ENCODE results near the gene ITPR1.

GRCh38 chr3:4772858-4773257 is 279.7 kb downstream of the ITPR1 start:
- no peak for TF ChIP-seq CTCF (IDR thresholded peaks at IDR 0.05)
- TF ChIP-seq GABPA (IDR thresholded peaks at IDR 0.05; ENCODE audit: low read depth), result no peak
- no peak for TF ChIP-seq RXRA (IDR thresholded peaks at IDR 0.05; ENCODE audit: borderline replicate concordance, low read depth)
- TF ChIP-seq YY1 (IDR thresholded peaks at IDR 0.05; ENCODE audit: low read depth), result no peak

Measured in SK-N-SH (cell line).